ENCODE measurements around the gene SFRP2. TPM values are rescaled to one million over a fixed set of nuclear protein-coding genes. Genes with fewer than 3 reads are reported as not detected.

Gene SFRP2
- total and polyA plus RNA-seq, 2 of the 4 experiments (the other 2 are of a cell fraction), result not detected

GRCh38 chr4:153798901-153799693 lies 10.2 kb upstream of the SFRP2 start:
- H3K4me2 ChIP-seq (ENCODE audit: low read depth, low read length), result no peak overlapping the region
- in situ Hi-C loops (cut with MboI; ENCODE audit: low sequenced_read_pairs) (no loop called here), dilution Hi-C loops (cut with HindIII; ENCODE audit: low sequenced_read_pairs, unreplicated experiment) (no loop called here), intact Hi-C loops (cut with micrococcal nuclease) (no loop called here)
- no peak overlapping the region for H3K4me3 ChIP-seq (ENCODE audit: insufficient read depth, low read depth, low read length)
- H4K91ac ChIP-seq (ENCODE audit: insufficient read depth, low read depth, low read length), result no peak overlapping the region
- CTCF ChIA-PET, result no interaction called here
- POLR2A ChIA-PET (ENCODE audit: unreplicated experiment), result no interaction called here
- H3K9ac ChIP-seq (ENCODE audit: low read depth, low read length), result no peak overlapping the region
- H3K9me3 ChIP-seq (ENCODE audit: control insufficient read depth, insufficient read depth, low read length), result no peaks in the 10 kb centered on the region
- TF ChIP-seq MAFK (IDR thresholded peaks at IDR 0.05; ENCODE audit: low read depth, low read length) (no peak), ELK1 (IDR thresholded peaks at IDR 0.05; ENCODE audit: borderline replicate concordance, low read depth, low read length) (no peak), CHD1 (IDR thresholded peaks at IDR 0.05; ENCODE audit: low read depth, low read length) (no peak), RFX5 (IDR thresholded peaks at IDR 0.05; ENCODE audit: low read depth, low read length) (no peak), POLR2A (IDR thresholded peaks at IDR 0.05; ENCODE audit: low read depth, low read length) (no peak), MXI1 (IDR thresholded peaks at IDR 0.05; ENCODE audit: borderline replicate concordance, low read depth, low read length) (no peak), MAZ (IDR thresholded peaks at IDR 0.05; ENCODE audit: borderline replicate concordance, low read depth, low read length) (no peak), RCOR1 (IDR thresholded peaks at IDR 0.05; ENCODE audit: insufficient replicate concordance, low read length) (no peak), NFE2L2 (IDR thresholded peaks at IDR 0.05; ENCODE audit: low read depth, low read length) (no peak), BHLHE40 (IDR thresholded peaks at IDR 0.05; ENCODE audit: low read depth, low read length) (no peak), SMC3 (IDR thresholded peaks at IDR 0.05; ENCODE audit: low read depth, low read length) (no peak), CTCF (conservative IDR thresholded peaks at IDR 0.05; ENCODE audit: low read depth, low read length) (no peak), FOS (IDR thresholded peaks at IDR 0.05; ENCODE audit: low read depth, low read length) (no peak), USF2 (IDR thresholded peaks at IDR 0.05; ENCODE audit: low read depth, low read length) (no peak), CEBPB (IDR thresholded peaks at IDR 0.05; ENCODE audit: low read depth, low read length) (no peak)
- H4K5ac ChIP-seq (ENCODE audit: low read depth, low read length), result no peak overlapping the region
- H3K9me1 ChIP-seq (ENCODE audit: insufficient read depth, low read length), result no peaks in the 10 kb centered on the region
- no peak overlapping the region for H3K4ac ChIP-seq (ENCODE audit: low read depth, low read length)
- no peak overlapping the region for H2BK5ac ChIP-seq (ENCODE audit: low read depth, low read length, poor library complexity, severe bottlenecking)
- no peaks in the 10 kb centered on the region for H3K36me3 ChIP-seq (ENCODE audit: control insufficient read depth, insufficient read depth, low read length)
- no peak overlapping the region for H2AK9ac ChIP-seq (replicated peaks; ENCODE audit: low read depth, low read length, poor library complexity)
- no peak overlapping the region for H2BK20ac ChIP-seq (ENCODE audit: low read depth, low read length)
- H3K27me3 ChIP-seq (ENCODE audit: control insufficient read depth, insufficient read depth, low read length), result no peaks in the 10 kb centered on the region
- H3K4me1 ChIP-seq (ENCODE audit: control insufficient read depth, insufficient read depth, low read length), result no peaks in the 10 kb centered on the region
- H3K79me1 ChIP-seq (ENCODE audit: low read depth in 1 of 2, low read length in 2 of 2), result no peaks in the 10 kb centered on the region
- no peaks in the 10 kb centered on the region for H4K20me1 ChIP-seq (ENCODE audit: insufficient read depth, low read length)
- no peak overlapping the region for H3K18ac ChIP-seq (ENCODE audit: low read depth, low read length)
- H2AK5ac ChIP-seq (ENCODE audit: low read depth, low read length), result no peak overlapping the region
- no TSS peak for BruUV-seq (replicated peaks)
- no peak overlapping the region for H3K14ac ChIP-seq (replicated peaks; ENCODE audit: low read depth, low read length)
- H2BK120ac ChIP-seq (ENCODE audit: low read depth, low read length), result no peak overlapping the region
- H3K23ac ChIP-seq (ENCODE audit: low read depth, low read length), result no peak overlapping the region
- H3K27ac ChIP-seq (ENCODE audit: insufficient read depth, low read length), result no peak overlapping the region
- H2AFZ ChIP-seq (replicated peaks; ENCODE audit: low read length, poor library complexity), result no peak overlapping the region
- WGBS, 2 experiments (ENCODE audit: extremely low coverage in 2 of 2, insufficient read length in 1 of 2), result no CpG with 5 or more reads among the region's 3 CpGs
- H3K56ac ChIP-seq (ENCODE audit: extremely low read depth, insufficient read depth, low read length), result no peak overlapping the region
- no peak for DNase-seq
- H4K8ac ChIP-seq (ENCODE audit: low read depth in 2 of 2, low read length in 2 of 2), result no peak overlapping the region
- no peak for ATAC-seq (ENCODE audit: low read depth)
- H2BK15ac ChIP-seq (ENCODE audit: low read depth, low read length), result no peak overlapping the region
